Tibial nerve (tissue), 4 donors: ENCODE results near the gene POLR3H. TPM values are rescaled to one million over a fixed set of nuclear protein-coding genes. Genes with fewer than 3 reads are reported as not detected.

Experiments
- DNase-seq, 2 donors: peaks; one replicate each; pipeline ENCODE4 v3.0.0-alpha.2; 2019; ENCODE audit warnings: low spot score in 2 of 2
- H3K27ac ChIP-seq, 4 donors: fragments of 200-600 bp; sonication (generic) in 3 of 4; one replicate each; pipeline ENCODE4 v1.5.1; 2017 to 2019; ENCODE audit warnings: mild to moderate bottlenecking in 1 of 4
- H3K27me3 ChIP-seq, 2 donors: fragments of 200-600 bp; sonication (generic) in 1 of 2; one replicate each; pipeline versions ENCODE4 v1.5.1 to v1.6.0; 2017 to 2019
- H3K36me3 ChIP-seq, 3 donors: fragments of 200-600 bp; sonication (generic); one replicate each; pipeline ENCODE4 v1.5.1; 2018 to 2019
- H3K4me1 ChIP-seq, 4 donors: fragments of 200-600 bp; sonication (generic) in 3 of 4; one replicate each; pipeline ENCODE4 v1.5.1; 2017 to 2019
- H3K4me3 ChIP-seq, 4 donors: fragments of 200-600 bp; sonication (generic) in 3 of 4; one replicate each; pipeline ENCODE4 v1.5.1; 2017 to 2019; ENCODE audit warnings: mild to moderate bottlenecking in 1 of 4, moderate library complexity in 1 of 4
- H3K9me3 ChIP-seq, 4 donors: fragments of 200-600 bp; sonication (generic) in 3 of 4; one replicate each; pipeline ENCODE4 v1.5.1; 2017 to 2019
- EP300 ChIP-seq, 2 donors: sonication (generic); formaldehyde crosslinking; IDR thresholded peaks; one replicate each; pipeline ENCODE4 v1.6.1; 2017; ENCODE audit warnings: antibody characterized with exemption in 2 of 2, mild to moderate bottlenecking in 1 of 2
- POLR2A ChIP-seq, 2 donors: fragments of 450-650 bp; IDR thresholded peaks; one replicate each; pipeline ENCODE4 v1.6.1; 2017; ENCODE audit warnings: antibody characterized with exemption in 2 of 2, mild to moderate bottlenecking in 2 of 2, moderate library complexity in 2 of 2
- WGBS, 2 donors: methylation state at CpG; one replicate each; pipeline ENCODE4 v1.1.5; 2018; 5-methylcytosine and 5-hydroxymethylcytosine counted together
- total RNA-seq, 4 donors: library from RNA; depleted of rRNA; stranded (reverse); fragments of >200 nt; gene quantifications; one replicate each; pipeline ENCODE4 v1.1.0, GENCODE V29; 2016
- TF ChIP-seq, protein P1 (sequence below), 5 experiments: fragments of 200-600 bp in 3 of 5; fragments of 450-650 bp in 2 of 5; sonication (generic) in 3 of 5; IDR thresholded peaks; one replicate each; pipeline ENCODE4 v1.5.1; 2016 to 2019; ENCODE audit warnings: antibody characterized with exemption in 5 of 5, mild to moderate bottlenecking in 3 of 5, moderate library complexity in 2 of 5

The POLR3H gene
- total RNA-seq, 4 donors from 2014 or later: 26.6 to 33.6 (median 27.5) TPM

- WGBS, 2 donors: 55 to 66% methylated on average over 5 of the region's 5 CpGs
- Histone ChIP-seq H3K4me3 (no peak overlapping the region), H3K4me1 (peaks cover 9 to 93% (median 67%) of the 10 kb centered on the region in 4 donors), H3K27ac (peak overlapping the region; percentile 73 to 95 (median 84)), H3K9me3 (no peaks in the 10 kb centered on the region), H3K36me3 (no peaks in the 10 kb centered on the region), H3K27me3 (no peaks in the 10 kb centered on the region)
- DNase-seq: no peak
- TF ChIP-seq, protein P1, sequence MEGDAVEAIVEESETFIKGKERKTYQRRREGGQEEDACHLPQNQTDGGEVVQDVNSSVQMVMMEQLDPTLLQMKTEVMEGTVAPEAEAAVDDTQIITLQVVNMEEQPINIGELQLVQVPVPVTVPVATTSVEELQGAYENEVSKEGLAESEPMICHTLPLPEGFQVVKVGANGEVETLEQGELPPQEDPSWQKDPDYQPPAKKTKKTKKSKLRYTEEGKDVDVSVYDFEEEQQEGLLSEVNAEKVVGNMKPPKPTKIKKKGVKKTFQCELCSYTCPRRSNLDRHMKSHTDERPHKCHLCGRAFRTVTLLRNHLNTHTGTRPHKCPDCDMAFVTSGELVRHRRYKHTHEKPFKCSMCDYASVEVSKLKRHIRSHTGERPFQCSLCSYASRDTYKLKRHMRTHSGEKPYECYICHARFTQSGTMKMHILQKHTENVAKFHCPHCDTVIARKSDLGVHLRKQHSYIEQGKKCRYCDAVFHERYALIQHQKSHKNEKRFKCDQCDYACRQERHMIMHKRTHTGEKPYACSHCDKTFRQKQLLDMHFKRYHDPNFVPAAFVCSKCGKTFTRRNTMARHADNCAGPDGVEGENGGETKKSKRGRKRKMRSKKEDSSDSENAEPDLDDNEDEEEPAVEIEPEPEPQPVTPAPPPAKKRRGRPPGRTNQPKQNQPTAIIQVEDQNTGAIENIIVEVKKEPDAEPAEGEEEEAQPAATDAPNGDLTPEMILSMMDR (IDR thresholded peaks at IDR 0.05): no peak
- no peak for TF ChIP-seq EP300 (IDR thresholded peaks at IDR 0.05)
- TF ChIP-seq POLR2A (IDR thresholded peaks at IDR 0.05): no peak
These were observed 62.3 kb downstream of the POLR3H start for GRCh38 chr22:41481925-41482318.

DNA sequence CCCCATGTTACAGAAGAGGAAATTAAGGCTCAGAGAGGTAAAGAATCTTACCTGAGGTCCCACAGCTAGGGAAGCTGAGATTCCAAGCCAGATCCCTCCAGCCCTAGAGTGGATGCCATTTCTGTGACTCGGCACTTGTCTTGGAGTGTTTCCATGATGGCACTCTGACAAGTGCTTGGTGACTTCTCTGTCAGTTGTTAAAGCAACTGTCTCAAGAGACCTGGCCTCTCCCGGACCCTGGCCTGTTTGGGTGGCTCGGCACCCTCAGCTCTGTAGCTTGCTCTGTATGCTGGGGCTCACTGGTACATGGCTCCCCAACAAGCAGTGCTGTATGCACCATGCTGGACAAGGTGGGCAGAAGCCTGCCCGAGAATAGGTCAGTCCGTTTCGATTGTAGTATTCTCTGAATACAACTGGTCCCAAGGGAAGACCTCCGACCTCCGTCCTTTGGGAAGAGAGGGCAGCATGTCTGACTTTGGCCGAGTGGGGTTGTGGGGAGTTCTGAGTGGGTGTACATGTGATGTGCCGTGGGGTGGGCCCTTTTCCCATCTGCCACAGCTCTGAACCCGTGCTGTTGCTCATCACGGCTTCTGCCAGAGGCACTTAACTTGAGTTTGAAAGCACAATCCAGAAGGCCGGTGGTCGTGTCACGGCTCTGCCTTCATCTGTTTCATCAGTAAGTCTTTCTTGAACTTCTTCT, 63.0 kb downstream of the POLR3H start:
- DNase-seq: no peak
- WGBS, 2 donors: 50 to 54% methylated on average over 12 to 15 of the region's 15 CpGs
- Histone ChIP-seq H3K4me3 (no peak overlapping the region), H3K9me3 (no peaks in the 10 kb centered on the region), H3K36me3 (no peaks in the 10 kb centered on the region), H3K27me3 (no peaks in the 10 kb centered on the region), H3K27ac (peak overlapping the region; percentile 73 to 95 (median 84)), H3K4me1 (peaks cover 9 to 88% (median 66%) of the 10 kb centered on the region in 4 donors)
- TF ChIP-seq EP300 (IDR thresholded peaks at IDR 0.05) (no peak), POLR2A (IDR thresholded peaks at IDR 0.05) (no peak)
- TF ChIP-seq, protein P1 (IDR thresholded peaks at IDR 0.05): no peak

DNA sequence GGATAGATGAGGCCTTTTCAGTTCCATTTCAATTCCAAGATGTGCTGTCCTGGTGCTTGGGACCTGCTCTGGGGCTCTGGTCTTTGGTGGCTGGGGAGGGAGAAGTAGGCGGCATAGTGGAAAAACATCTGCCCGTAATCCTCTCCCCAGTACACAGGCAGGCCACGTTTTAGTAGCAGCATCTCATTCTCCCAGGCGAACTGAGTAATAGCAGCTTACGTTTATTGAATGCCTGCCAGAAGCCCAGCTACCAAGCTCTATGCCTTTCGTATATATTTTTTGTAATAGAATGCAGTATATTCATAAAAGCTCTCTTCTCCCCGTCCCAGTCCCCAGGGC, 63.9 kb downstream of the POLR3H start:
- 16 to 20% methylated on average over 7 of the region's 7 CpGs for WGBS, 2 donors
- peak overlapping the region; percentile 73 to 95 (median 84) for H3K27ac ChIP-seq
- DNase-seq: no peak
- H3K36me3 ChIP-seq: no peaks in the 10 kb centered on the region
- no peak overlapping the region for H3K4me3 ChIP-seq
- peaks cover 9 to 82% (median 66%) of the 10 kb centered on the region in 4 donors for H3K4me1 ChIP-seq
- no peak for TF ChIP-seq EP300 (IDR thresholded peaks at IDR 0.05)
- TF ChIP-seq, protein P1 (IDR thresholded peaks at IDR 0.05): no peak
- TF ChIP-seq POLR2A (IDR thresholded peaks at IDR 0.05): no peak
- no peaks in the 10 kb centered on the region for H3K27me3 ChIP-seq
- no peaks in the 10 kb centered on the region for H3K9me3 ChIP-seq

DNA sequence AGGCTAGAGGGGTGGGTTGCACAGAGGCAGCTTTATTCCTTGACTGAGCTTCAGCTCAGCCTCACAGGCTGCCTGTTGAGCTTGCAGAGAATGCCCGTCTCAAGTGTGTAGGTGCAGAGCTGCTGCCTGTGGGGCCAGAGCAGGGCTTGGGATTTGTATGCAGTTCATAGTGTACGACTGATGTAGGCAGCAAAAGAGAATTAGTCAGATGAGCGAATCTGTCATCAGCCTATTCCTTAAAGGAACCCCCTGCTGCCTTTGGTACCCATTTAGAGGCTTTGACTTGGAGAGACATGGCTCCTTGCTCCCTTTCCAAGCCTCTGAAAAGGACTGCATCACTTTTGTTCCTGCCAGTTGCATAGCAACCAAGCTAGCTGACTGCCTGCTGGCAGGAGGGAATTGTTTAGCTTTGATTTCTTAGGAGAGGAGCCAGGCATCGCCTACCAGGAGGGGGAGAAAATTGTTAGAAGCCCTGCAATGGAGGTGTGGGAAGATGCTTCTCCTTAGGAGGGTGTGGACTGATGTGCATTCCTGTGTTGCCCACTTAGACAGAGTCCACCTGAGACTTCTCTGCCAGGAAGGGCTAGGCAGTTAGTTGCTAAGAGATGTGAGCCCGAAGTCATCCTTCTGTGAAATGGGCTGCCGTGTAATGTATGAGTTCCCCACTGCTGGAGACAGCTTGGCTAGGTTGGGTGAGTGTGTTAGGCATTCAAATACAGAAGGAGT, 64.4 kb downstream of the POLR3H start:
- Histone ChIP-seq H3K36me3 (no peaks in the 10 kb centered on the region), H3K4me1 (peaks cover 9 to 80% (median 64%) of the 10 kb centered on the region in 4 donors), H3K27me3 (no peaks in the 10 kb centered on the region), H3K27ac (peak overlapping the region; percentile 73 to 95 (median 84)), H3K9me3 (no peaks in the 10 kb centered on the region), H3K4me3 (peak overlapping the region in 1 of 4 donors; percentile 0)
- DNase-seq: no peak
- TF ChIP-seq, protein P1 (IDR thresholded peaks at IDR 0.05): peak in 1 of 5 experiments; percentile 8
- TF ChIP-seq POLR2A (IDR thresholded peaks at IDR 0.05) (no peak), EP300 (IDR thresholded peaks at IDR 0.05) (no peak)
- 36 to 46% methylated on average over 6 of the region's 6 CpGs for WGBS, 2 donors
